ENCODE data around the gene ACSM3. TPM values are rescaled to one million over a fixed set of nuclear protein-coding genes. Genes with fewer than 3 reads are reported as not detected.

ACSM3 gene
- total and polyA plus RNA-seq, 2 experiments from 2014 or later, result 5.7 to 8.7 TPM

- Histone ChIP-seq H2AFZ (no peak overlapping the region), H3K4me2 (no peak overlapping the region), H3K79me2 (replicated peaks; ENCODE audit: insufficient read depth) (no peaks in the 10 kb centered on the region), H3K4me3 (no peak overlapping the region), H3K27me3 (ENCODE audit: insufficient read depth) (no peaks in the 10 kb centered on the region), H3K4me1 (ENCODE audit: insufficient read depth) (peaks cover 7% of the 10 kb centered on the region), H4K20me1 (replicated peaks; ENCODE audit: insufficient read depth) (no peaks in the 10 kb centered on the region), H3K9me2 (ENCODE audit: insufficient read depth) (no peaks in the 10 kb centered on the region), H3F3A (replicated peaks; ENCODE audit: low read depth) (no peaks in the 10 kb centered on the region), H3K27ac (ENCODE audit: low read depth) (no peak overlapping the region), H3K36me3 (ENCODE audit: insufficient read depth) (no peaks in the 10 kb centered on the region)
- Mint-ChIP-seq H3K36me3 (ENCODE audit: low read depth) (no peaks in the 10 kb centered on the region), H3K4me3 (no peak overlapping the region), H3K4me1 (no peaks in the 10 kb centered on the region), H3K27ac (no peak overlapping the region), H3K9me3 (no peaks in the 10 kb centered on the region), H3K27me3 (ENCODE audit: insufficient read depth, low read depth, poor library complexity) (no peaks in the 10 kb centered on the region)
- DNase-seq (ENCODE audit: low spot score) (no peak), ATAC-seq (no peak)
- TF ChIP-seq STAT1 (IDR thresholded peaks at IDR 0.05; ENCODE audit: unreplicated experiment), result no peak
- TF ChIP-seq CREB1 (CRISPR knock-in tag; IDR thresholded peaks at IDR 0.05; ENCODE audit: low read depth), result no peak
- TF ChIP-seq ZNF331 (CRISPR knock-in tag; IDR thresholded peaks at IDR 0.05; ENCODE audit: low read depth), result no peak
- no peak for TF ChIP-seq ZNF462 (CRISPR knock-in tag; IDR thresholded peaks at IDR 0.05)
- no peak for TF ChIP-seq EZH2phosphoT487 (IDR thresholded peaks at IDR 0.05; ENCODE audit: unreplicated experiment)
- TF ChIP-seq ZNF114 (CRISPR knock-in tag; IDR thresholded peaks at IDR 0.05), result no peak
- TF ChIP-seq EZH2 (IDR thresholded peaks at IDR 0.05; ENCODE audit: low read depth, unreplicated experiment), result no peak
- TF ChIP-seq POLR2AphosphoS5 (IDR thresholded peaks at IDR 0.05; ENCODE audit: low read depth), result no peak
- no peak for TF ChIP-seq CTCF (conservative IDR thresholded peaks at IDR 0.05; ENCODE audit: low read depth in 2 of 2)
Measured at GRCh38 chr16:20781697-20782096, 17.9 kb downstream of the ACSM3 start.
